ENCODE results near the gene ACAT1. TPM values are rescaled to one million over a fixed set of nuclear protein-coding genes. Genes with fewer than 3 reads are reported as not detected.

The ACAT1 gene
- total RNA-seq, 1 experiment from 2014 or later = 251 TPM

Small RNAs within 50 kb of the gene (small RNA-seq; reads per million reads assigned to genes)
- gene RF00019 = not detected

Other genes with a start within 250 kb of the ACAT1 start
- 36.2 and 52.7 TPM in 2 replicates for gene RAB39A, start 193.1 kb upstream of the ACAT1 start, total RNA-seq (2014; rRNA removed; shearing (Covaris generic); ENCODE audit: low replicate concordance)
- gene CUL5, start 112.7 kb upstream of the ACAT1 start, total RNA-seq (2014; rRNA removed; shearing (Covaris generic); ENCODE audit: low replicate concordance) = 35.2 and 79.9 TPM in 2 replicates
- gene NPAT, start 101.1 kb downstream of the ACAT1 start, total RNA-seq (2014; rRNA removed; shearing (Covaris generic); ENCODE audit: low replicate concordance) = 42.5 and 77.1 TPM in 2 replicates
- 414 and 529 TPM in 2 replicates for gene ATM, start 101.5 kb downstream of the ACAT1 start, total RNA-seq (2014; rRNA removed; shearing (Covaris generic); ENCODE audit: low replicate concordance)